Right cardiac atrium (tissue), 5 donors: ENCODE measurements around the gene SLAMF7. TPM values are rescaled to one million over a fixed set of nuclear protein-coding genes. Genes with fewer than 3 reads are reported as not detected.
A peak's percentile ranks its signal among the peaks of the same experiment; 100 is the strongest.

Experiments used
- ATAC-seq, 2 donors: fragments of 200-7000 bp; cut with Tn5 transposase; one replicate each; pipeline versions ENCODE4 v1.8.0 to v1.9.1; 2020; ENCODE audit warnings: moderate library complexity in 2 of 2, mild to moderate bottlenecking in 1 of 2
- DNase-seq, 3 donors: peaks; one replicate each; pipeline ENCODE4 v3.0.0-alpha.2; 2020
- H3K27ac ChIP-seq: one replicate; pipeline ENCODE4 v1.5.1; 2013; ENCODE audit warnings: mild to moderate bottlenecking, low read length, control low read depth, moderate library complexity
- H3K27me3 ChIP-seq: one replicate; pipeline ENCODE4 v1.6.1; 2013; ENCODE audit not compliant: control insufficient read depth, insufficient read depth
- H3K4me1 ChIP-seq: one replicate; pipeline ENCODE4 v1.6.1; 2013; ENCODE audit warnings: low read length; ENCODE audit not compliant: control insufficient read depth, insufficient read depth
- H3K4me3 ChIP-seq: one replicate; pipeline ENCODE4 v1.5.1; 2013; ENCODE audit warnings: low read length, control low read depth
- H3K9me3 ChIP-seq: one replicate; pipeline ENCODE4 v1.6.1; 2013; ENCODE audit warnings: low read length; ENCODE audit not compliant: control insufficient read depth
- WGBS: extraction: QIAGEN DNeasy Blood & Tissue Kit; methylation state at CpG from one replicate; pipeline ENCODE4 v1.1.7; 2013; 5-methylcytosine and 5-hydroxymethylcytosine counted together
- intact Hi-C, 4 donors: fragments of 100-400 bp; cut with DNase I; formaldehyde crosslinking; loops; one replicate each; pipeline versions ENCODE4 v1.11.0 to v1.14.0; 2022 to 2023
- polyA plus RNA-seq: library from polyadenylated mRNA; stranded (reverse); fragments of 200-250 nt; gene quantifications from one replicate; pipeline ENCODE4 v1.2.3, GENCODE V29; 2013
- total RNA-seq, 4 donors: library from RNA; stranded (reverse); fragmentation: NEBNext Ultra II Directional; extraction: Animal tissue kit (Norgen Biotek cat#: 25700); gene quantifications; one replicate each; pipeline ENCODE4 v1.2.1, GENCODE V29; 2021
- donor health status: healthy with polysubstance abuse.
- donor health status: DM: no; HTN: yes; CAD: no.
- donor health status: DM: no; HTN: no; CAD: no.
- donor health status: DM: no; HTN: yes; CAD: no; lungs with severe emphysema.
- donor health status: DM: yes; HTN: yes; CAD: no.

The SLAMF7 gene
- total and polyA plus RNA-seq, 5 donors: 0.07 to 1.3 (median 0.41) TPM

DNA sequence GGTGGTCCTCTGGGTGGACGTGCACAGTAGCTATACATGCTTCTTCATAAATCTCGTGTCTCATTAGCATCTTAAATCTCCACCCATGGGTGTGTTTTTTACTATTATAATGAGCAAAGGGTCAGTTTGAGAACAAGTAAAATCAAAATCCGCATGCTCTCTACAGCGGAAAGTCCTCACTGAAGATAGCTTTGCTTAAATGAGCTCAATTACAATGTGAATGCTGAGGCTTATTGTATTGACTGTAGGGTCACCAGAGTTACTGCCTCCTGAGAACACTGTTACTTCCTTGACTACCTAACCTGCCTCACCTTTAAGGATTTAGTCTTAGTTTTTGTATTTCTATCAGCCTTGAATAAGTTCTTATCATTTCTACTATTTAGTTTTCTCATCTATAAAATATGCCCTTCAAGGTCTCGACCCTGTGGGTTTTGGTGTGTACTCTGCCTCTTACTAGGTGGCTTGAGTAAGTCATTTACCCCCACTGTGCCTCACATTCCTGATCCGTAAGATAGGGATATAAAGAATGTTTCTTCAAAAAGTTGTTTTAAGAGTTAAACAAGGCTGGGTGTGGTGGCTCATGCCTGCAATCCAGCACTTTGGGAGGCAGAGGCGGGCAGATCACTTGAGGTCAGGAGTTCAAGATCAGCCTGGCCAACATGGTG, 7.9 kb downstream of the SLAMF7 start:
- Histone ChIP-seq H3K4me3 (no peak overlapping the region), H3K27ac (no peak overlapping the region), H3K9me3 (no peaks in the 10 kb centered on the region), H3K4me1 (no peaks in the 10 kb centered on the region), H3K27me3 (no peaks in the 10 kb centered on the region)
- intact Hi-C loops: no loop called here
- DNase-seq (no peak), ATAC-seq (no peak)
- WGBS: 86% methylated on average over 7 of the region's 7 CpGs

- Histone ChIP-seq H3K4me3 (no peak overlapping the region), H3K27ac (no peak overlapping the region), H3K4me1 (no peaks in the 10 kb centered on the region), H3K9me3 (no peaks in the 10 kb centered on the region), H3K27me3 (no peaks in the 10 kb centered on the region)
- ATAC-seq (no peak), DNase-seq (no peak)
- intact Hi-C loops: no loop called here
Measured at GRCh38 chr1:160747717-160748116, 8.7 kb downstream of the SLAMF7 start.

DNA sequence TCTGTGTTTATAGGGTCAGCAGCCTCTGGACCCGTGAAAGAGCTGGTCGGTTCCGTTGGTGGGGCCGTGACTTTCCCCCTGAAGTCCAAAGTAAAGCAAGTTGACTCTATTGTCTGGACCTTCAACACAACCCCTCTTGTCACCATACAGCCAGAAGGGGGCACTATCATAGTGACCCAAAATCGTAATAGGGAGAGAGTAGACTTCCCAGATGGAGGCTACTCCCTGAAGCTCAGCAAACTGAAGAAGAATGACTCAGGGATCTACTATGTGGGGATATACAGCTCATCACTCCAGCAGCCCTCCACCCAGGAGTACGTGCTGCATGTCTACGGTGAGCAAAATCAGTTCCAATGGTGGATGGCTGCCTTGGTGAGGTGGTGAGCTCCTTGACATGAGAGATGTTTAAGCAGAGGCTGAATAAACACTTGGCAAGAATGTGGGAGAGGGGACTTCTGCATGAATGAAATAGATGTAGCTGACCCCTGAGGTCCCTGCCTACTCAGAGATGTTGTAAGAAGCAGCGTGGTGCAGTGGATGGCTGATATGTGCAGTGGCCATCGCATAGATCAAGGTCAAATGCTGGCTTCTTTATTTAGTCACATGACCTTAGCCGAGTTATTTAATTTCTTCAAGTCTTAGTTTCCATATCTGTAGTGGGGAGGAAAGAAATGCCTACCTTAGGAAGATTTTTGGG, 9.3 kb downstream of the SLAMF7 start:
- Histone ChIP-seq H3K9me3 (no peaks in the 10 kb centered on the region), H3K27ac (no peak overlapping the region), H3K27me3 (no peaks in the 10 kb centered on the region), H3K4me1 (no peaks in the 10 kb centered on the region), H3K4me3 (no peak overlapping the region)
- no peak for ATAC-seq
- intact Hi-C loops: no loop called here
- DNase-seq: no peak
- 83% methylated on average over 10 of the region's 10 CpGs for WGBS

- Histone ChIP-seq H3K27ac (no peak overlapping the region), H3K9me3 (no peaks in the 10 kb centered on the region), H3K27me3 (no peaks in the 10 kb centered on the region), H3K4me1 (no peaks in the 10 kb centered on the region), H3K4me3 (no peak overlapping the region)
- ATAC-seq (no peak), DNase-seq (no peak)
- 88% methylated on average over 1 of the region's 1 CpG for WGBS
- intact Hi-C loops: no loop called here
Measured at GRCh38 chr1:160748878-160749269, 9.8 kb downstream of the SLAMF7 start.

DNA sequence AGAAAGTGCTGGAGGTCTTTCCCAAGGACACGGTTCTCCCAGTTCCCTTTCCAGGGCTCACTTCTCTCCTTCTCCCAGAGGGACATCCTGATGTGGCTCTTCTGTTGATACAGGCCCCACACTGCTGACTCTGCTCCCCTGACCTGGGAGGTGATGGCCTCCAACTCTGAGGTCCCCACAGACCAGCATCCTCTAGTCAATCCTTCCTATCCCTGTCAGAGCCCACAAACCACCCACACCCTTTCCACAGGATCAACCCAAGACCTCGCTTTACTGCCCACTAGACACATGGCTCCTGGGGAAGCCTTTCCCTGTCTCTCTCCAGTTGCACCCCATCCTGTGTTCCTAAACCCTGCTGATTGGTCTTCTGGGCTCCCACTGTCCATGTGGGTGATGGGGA, 11.6 kb downstream of the SLAMF7 start:
- Histone ChIP-seq H3K4me1 (no peaks in the 10 kb centered on the region), H3K9me3 (no peaks in the 10 kb centered on the region), H3K27me3 (no peaks in the 10 kb centered on the region), H3K27ac (no peak overlapping the region), H3K4me3 (no peak overlapping the region)
- WGBS: 76% methylated on average over 2 of the region's 2 CpGs
- ATAC-seq (no peak), DNase-seq (no peak)
- intact Hi-C loops: no loop called here

DNA sequence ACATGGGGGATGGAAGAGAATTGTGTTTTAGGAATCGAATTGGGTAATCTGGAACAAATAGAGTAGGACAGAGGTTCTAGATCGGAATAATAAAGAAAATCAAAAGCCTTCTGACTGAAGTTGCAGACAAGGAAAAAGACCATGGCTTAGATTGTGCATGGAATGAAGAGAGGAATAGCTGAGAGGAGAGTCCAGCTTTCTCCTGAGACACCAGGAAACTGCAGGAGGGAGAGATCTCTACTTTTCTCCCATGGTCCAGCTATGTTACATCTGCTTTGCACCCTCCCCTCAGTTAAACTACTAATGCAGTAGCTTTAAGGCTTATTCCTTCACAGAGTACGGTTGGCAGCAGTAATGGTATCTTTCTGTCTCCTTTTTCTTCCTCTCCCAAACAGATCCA, 13.4 kb downstream of the SLAMF7 start:
- H3K9me3 ChIP-seq: no peaks in the 10 kb centered on the region
- 72% methylated on average over 3 of the region's 3 CpGs for WGBS
- intact Hi-C loops: no loop called here
- ATAC-seq (no peak), DNase-seq (no peak)
- H3K27me3 ChIP-seq: no peaks in the 10 kb centered on the region
- no peak overlapping the region for H3K27ac ChIP-seq
- H3K4me3 ChIP-seq: no peak overlapping the region
- no peaks in the 10 kb centered on the region for H3K4me1 ChIP-seq

DNA sequence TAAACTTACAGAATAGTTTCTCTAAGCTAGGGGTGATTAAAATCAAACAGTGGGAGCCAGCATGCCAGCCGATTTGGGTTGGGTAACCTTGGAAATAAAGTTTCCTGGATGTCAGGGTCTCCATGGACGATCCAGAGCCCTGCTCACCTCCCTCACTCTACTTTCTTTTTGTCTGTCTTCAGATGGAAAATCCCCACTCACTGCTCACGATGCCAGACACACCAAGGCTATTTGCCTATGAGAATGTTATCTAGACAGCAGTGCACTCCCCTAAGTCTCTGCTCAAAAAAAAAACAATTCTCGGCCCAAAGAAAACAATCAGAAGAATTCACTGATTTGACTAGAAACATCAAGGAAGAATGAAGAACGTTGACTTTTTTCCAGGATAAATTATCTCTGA, 13.9 kb downstream of the SLAMF7 start:
- DNase-seq (no peak), ATAC-seq (peak; percentile 38 to 83)
- no peaks in the 10 kb centered on the region for H3K9me3 ChIP-seq
- no peaks in the 10 kb centered on the region for H3K4me1 ChIP-seq
- intact Hi-C loops: no loop called here
- no peak overlapping the region for H3K27ac ChIP-seq
- no peak overlapping the region for H3K4me3 ChIP-seq
- 30% methylated on average over 5 of the region's 5 CpGs for WGBS
- no peaks in the 10 kb centered on the region for H3K27me3 ChIP-seq

DNA sequence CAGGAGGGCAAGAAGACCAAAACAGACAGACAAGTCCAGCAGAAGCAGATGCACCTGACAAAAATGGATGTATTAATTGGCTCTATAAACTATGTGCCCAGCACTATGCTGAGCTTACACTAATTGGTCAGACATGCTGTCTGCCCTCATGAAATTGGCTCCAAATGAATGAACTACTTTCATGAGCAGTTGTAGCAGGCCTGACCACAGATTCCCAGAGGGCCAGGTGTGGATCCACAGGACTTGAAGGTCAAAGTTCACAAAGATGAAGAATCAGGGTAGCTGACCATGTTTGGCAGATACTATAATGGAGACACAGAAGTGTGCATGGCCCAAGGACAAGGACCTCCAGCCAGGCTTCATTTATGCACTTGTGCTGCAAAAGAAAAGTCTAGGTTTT, 14.5 kb downstream of the SLAMF7 start:
- Histone ChIP-seq H3K4me3 (no peak overlapping the region), H3K9me3 (no peaks in the 10 kb centered on the region), H3K27me3 (no peaks in the 10 kb centered on the region), H3K4me1 (no peaks in the 10 kb centered on the region), H3K27ac (no peak overlapping the region)
- no peak for DNase-seq
- intact Hi-C loops: no loop called here
- ATAC-seq: no peak

- Histone ChIP-seq H3K27me3 (no peaks in the 10 kb centered on the region), H3K4me3 (no peak overlapping the region), H3K9me3 (no peaks in the 10 kb centered on the region), H3K4me1 (no peaks in the 10 kb centered on the region), H3K27ac (no peak overlapping the region)
- whole genome bisulfite sequencing: 84% methylated on average over 2 of the region's 2 CpGs
- intact Hi-C loops: no loop called here
- DNase-seq: no peak
- ATAC-seq: no peak
Measured at GRCh38 chr1:160755461-160755860, 16.4 kb downstream of the SLAMF7 start.

GRCh38 chr1:160755911-160756848, 17.1 kb downstream of the SLAMF7 start:
- no peak for ATAC-seq
- Histone ChIP-seq H3K27ac (no peak overlapping the region), H3K9me3 (no peaks in the 10 kb centered on the region), H3K4me1 (no peaks in the 10 kb centered on the region), H3K4me3 (no peak overlapping the region), H3K27me3 (no peaks in the 10 kb centered on the region)
- DNase-seq: no peak
- intact Hi-C loops: no loop called here
- 68% methylated on average over 5 of the region's 5 CpGs for WGBS

GRCh38 chr1:160756849-160757201, 17.8 kb downstream of the SLAMF7 start:
- no peaks in the 10 kb centered on the region for H3K27me3 ChIP-seq
- intact Hi-C loops: no loop called here

More at GRCh38 chr1:160756849-160757201, 17.8 kb downstream of the SLAMF7 start:
- Histone ChIP-seq H3K9me3 (no peaks in the 10 kb centered on the region), H3K4me3 (no peak overlapping the region), H3K27ac (no peak overlapping the region), H3K4me1 (no peaks in the 10 kb centered on the region)
- 86% methylated on average over 2 of the region's 2 CpGs for WGBS
- DNase-seq (no peak), ATAC-seq (no peak)
